ENCODE results near the gene R3HDM4.
"Not testable (repeated sequence)": the region's sequence is repeated elsewhere in the genome, so short reads cannot be mapped to it uniquely, and the experiment has no call there.

R3HDM4 gene

GRCh38 chr19:890831-891230, 22.2 kb downstream of the R3HDM4 start:
- no peak for DNase-seq

GRCh38 chr19:889662-890295, 23.2 kb downstream of the R3HDM4 start:
- DNase-seq: no peak

- DNase-seq: peak; percentile 39
These were observed 24.2 kb downstream of the R3HDM4 start for GRCh38 chr19:888581-889385.

- no peak for DNase-seq
These were observed 25.4 kb downstream of the R3HDM4 start for GRCh38 chr19:887599-887998.

GRCh38 chr19:887072-887471, 25.9 kb downstream of the R3HDM4 start:
- DNase-seq: no peak

GRCh38 chr19:885536-886224, 27.3 kb downstream of the R3HDM4 start:
- no peak for DNase-seq

- DNase-seq: no peak
These were observed 28.4 kb downstream of the R3HDM4 start for GRCh38 chr19:884420-885211.

GRCh38 chr19:883661-884211, 29.3 kb downstream of the R3HDM4 start:
- no peak for DNase-seq

GRCh38 chr19:882871-883497, 30.0 kb downstream of the R3HDM4 start:
- no peak for DNase-seq

- DNase-seq: no peak
These were observed 31.5 kb downstream of the R3HDM4 start for GRCh38 chr19:881385-882071.

- no peak for DNase-seq
These were observed 33.1 kb downstream of the R3HDM4 start for GRCh38 chr19:879711-880438.

- DNase-seq: not testable (repeated sequence)
These were observed 34.1 kb downstream of the R3HDM4 start for GRCh38 chr19:878751-879561.

GRCh38 chr19:877992-878660, 34.9 kb downstream of the R3HDM4 start:
- not testable (repeated sequence) for DNase-seq

GRCh38 chr19:876780-877314, 36.2 kb downstream of the R3HDM4 start:
- DNase-seq: no peak

GRCh38 chr19:876089-876488, 36.9 kb downstream of the R3HDM4 start:
- no peak for DNase-seq

- no peak for DNase-seq
These were observed 37.6 kb downstream of the R3HDM4 start for GRCh38 chr19:875265-875879.

- no peak for DNase-seq
These were observed 39.4 kb downstream of the R3HDM4 start for GRCh38 chr19:873561-874041.

- peak; percentile 65 for DNase-seq
These were observed 39.9 kb downstream of the R3HDM4 start for GRCh38 chr19:873084-873483.

Data from effector CD4-positive, alpha-beta T cell (primary cell).